NCI-H1092 (cell line): ENCODE data around the gene GBP6.
"Not testable (repeated sequence)": the region's sequence is repeated elsewhere in the genome, so short reads cannot be mapped to it uniquely, and the experiment has no call there.

Experiments used
- DNase-seq: peaks from one replicate; lab custom pipeline; 2025; lab: John Stamatoyannopoulos, UW

Gene GBP6

DNA sequence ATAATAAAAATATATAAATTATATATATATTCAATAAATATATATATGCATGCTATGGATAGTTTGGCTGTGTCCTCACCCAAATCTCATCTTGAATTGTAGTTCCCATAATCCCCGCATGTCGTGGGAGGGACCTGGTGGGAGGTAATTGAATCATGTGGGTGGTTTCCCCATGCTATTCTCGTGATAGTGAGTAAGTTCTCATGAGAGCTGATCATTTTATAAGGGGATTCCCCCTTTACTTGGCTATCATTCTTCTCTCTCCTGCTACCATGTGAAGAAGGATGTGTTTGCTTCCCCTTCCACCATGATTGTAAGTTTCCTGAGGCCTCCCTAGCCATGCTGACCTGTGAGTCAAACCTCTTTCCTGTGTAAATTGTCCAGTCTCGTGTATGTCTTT, 10.0 kb downstream of the GBP6 start:
- not testable (repeated sequence) for DNase-seq

GRCh38 chr1:89378001-89378400, 14.1 kb downstream of the GBP6 start:
- no peak for DNase-seq

DNA sequence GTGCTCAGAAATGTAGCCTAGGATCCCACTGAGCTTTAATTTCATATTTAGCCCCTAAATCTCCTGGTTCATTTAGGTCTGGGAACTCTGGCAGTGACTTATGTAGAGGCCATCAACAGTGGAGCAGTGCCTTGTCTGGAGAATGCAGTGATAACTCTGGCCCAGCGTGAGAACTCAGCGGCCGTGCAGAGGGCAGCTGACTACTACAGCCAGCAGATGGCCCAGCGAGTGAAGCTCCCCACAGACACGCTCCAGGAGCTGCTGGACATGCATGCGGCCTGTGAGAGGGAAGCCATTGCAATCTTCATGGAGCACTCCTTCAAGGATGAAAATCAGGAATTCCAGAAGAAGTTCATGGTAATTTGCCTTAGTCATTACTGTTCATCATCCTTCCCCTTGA, 17.8 kb downstream of the GBP6 start:
- no peak for DNase-seq

DNA sequence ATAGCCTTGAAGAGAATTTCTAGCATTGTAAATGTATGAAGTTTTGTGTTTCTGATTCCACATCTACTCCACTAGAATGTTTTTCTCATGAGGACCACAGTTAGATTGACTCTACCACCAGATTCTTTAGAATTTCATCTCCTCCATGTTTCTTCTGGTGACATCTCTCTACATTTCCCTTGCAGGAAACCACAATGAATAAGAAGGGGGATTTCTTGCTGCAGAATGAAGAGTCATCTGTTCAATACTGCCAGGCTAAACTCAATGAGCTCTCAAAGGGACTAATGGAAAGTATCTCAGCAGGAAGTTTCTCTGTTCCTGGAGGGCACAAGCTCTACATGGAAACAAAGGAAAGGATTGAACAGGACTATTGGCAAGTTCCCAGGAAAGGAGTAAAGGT, 18.6 kb downstream of the GBP6 start:
- no peak for DNase-seq

GRCh38 chr1:89383185-89383584, 19.3 kb downstream of the GBP6 start:
- DNase-seq, result no peak

DNA sequence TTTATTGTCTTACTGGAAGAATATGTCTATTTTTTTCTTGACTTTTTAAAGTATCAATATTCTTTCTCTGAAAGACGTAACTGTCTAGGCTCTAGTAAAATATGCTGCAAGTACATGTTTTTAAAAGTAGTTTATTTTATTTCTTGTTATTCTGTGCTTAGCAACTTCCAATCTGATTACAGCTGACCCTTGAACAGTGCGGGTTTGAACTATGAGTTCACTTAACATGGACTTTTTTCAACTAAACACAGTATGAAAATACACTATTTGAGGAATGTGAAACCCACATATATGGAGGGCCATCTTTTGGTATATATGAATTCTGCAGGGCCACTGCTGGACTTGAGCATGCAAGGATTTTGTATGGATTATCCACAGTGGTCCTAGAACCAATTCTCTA, 26.8 kb downstream of the GBP6 start:
- DNase-seq, result no peak

DNA sequence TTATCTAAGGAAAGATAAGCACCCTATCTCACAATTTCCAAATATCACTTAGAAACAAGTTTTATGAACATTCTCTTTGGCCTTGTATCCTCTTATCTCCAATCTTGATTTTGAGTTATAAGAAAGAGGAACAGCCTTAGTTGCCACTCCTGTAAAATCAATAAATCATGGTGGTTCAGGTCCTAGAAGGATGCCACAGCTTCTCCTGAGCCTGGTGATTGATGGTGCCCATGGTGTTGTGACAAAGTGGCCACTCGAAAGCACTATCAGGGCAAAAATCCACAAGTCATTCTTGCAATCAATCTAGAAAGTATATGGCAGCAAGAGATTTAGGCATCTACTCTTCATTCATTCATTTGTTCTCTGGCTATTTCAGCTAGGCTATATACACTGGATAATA, 27.8 kb downstream of the GBP6 start:
- DNase-seq, result no peak

DNA sequence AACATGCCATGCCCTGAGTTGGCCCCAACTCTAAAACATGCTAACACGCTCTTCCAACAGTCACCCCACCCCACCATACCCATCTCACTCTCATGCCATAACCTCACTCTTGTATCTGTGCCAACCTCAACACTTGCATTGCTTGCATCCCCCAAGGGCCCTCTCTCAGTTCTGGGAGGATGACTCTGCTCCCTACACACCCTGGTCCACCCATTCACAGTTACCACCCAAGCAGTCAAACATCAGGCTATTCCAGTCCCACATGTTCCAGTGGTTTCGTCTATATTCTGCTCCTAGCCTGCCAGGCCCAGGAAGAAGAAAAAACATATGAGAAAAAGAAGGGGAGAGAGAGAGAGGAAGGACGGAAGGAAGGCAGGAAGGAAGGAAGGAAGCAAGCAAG, 31.0 kb downstream of the GBP6 start:
- DNase-seq, result no peak

DNA sequence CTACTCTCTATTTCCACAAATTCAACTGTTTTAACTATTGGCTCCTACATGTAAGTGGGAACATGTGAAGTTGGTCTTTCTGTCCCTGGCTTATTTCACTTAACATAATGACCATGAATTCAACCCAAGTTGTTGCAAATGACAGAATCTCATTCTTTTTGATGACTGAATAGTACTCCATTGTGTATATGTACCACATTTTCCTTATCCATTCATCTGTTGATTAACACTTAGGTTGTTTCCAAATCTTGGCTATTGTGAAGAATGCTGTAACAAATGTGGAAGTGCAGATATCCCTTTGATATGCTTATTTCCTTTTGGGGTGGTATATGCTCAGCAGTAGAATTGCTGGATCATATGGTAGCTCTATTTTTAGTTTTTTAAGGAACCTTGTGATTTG, 33.0 kb downstream of the GBP6 start:
- no peak for DNase-seq

DNA sequence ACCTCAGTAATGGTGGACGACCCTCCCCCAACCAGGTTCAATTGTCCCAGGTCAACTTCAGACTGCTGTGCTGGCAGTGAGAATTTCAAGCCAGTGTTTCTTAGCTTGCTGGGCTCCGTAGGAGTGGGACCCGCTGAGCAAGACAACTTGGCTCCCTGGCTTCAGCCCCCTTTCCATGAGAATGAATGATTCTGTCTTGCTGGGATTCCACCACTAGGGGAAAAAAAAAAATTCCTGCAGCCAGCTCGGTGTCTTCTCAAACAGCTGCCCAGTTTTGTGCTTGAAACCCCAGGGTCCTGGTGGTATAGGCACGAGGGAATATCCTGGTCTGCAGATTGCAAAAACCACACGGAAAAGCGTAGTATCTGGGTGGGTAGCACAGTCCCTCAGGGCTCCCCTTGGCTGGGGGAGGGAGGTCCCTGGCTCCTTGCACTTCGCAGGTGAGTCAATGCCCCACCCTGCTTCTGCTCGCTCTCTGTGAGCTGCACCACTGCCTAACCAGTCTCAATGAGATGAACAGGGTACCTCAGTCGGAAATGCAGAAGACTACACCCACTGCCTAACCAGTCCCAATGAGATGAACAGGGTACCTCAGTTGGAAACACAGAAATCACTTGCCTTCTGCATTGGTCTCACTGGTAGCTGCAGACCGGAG, 41.5 kb downstream of the GBP6 start:
- DNase-seq, result no peak

- DNase-seq, result no peak
Measured at GRCh38 chr1:89407360-89407759, 43.5 kb downstream of the GBP6 start.

DNA sequence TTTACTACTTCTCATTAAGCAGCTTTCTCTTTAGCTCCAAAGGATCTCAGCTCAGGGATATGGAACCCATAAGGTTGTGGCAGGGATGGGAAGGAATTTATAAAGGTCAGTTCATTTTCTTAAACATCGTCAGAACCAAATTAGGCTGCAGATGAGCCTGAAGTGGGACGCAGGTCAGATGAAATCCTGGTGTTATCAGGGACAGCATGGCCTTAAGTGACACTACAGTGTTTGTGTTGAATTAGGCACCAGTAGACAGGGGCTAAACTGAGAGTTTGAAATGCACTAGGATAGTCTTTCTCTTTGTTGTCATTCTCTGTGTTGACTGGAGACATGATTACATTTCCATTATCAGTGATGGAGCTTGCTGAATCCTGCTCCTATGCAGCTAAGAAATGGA, 43.9 kb downstream of the GBP6 start:
- DNase-seq, result not testable (repeated sequence)

DNA sequence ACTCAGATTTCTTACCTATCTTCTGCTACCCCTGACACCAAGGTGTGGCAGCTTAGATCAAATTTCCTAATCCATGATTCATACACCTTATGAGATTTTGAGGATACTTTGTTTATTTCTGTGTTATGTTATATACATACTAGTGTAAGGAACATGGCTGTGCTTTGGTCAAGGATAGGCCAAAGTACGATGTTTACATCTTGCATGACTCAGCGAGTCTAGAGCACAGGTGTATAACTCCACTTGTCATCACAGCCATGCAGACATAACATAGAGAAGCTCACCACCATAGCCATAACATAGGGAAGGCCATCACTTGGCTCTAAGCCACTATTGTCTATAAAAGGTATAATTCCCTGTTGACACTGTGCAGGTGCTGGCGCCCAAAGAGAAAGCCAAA, 61.2 kb downstream of the GBP6 start:
- no peak for DNase-seq

DNA sequence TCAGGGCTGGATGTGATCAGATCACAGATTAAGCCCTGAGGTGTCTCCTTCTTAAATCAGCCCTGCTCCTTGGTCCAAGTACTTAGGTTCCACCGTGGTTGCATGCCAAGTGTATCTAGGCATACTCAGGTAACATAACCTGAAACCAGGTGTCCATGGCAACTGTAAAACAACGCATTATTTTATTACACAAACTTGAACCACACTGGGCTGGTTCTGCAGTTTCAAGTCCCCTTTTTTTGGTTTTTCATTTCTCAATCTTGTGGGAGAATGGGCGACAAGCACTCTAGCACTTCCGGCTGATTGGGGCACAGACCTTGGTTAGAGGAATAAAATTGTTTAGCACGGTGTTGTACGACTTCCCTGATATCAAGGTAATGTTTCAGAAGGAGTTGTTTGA, 65.2 kb downstream of the GBP6 start:
- no peak for DNase-seq

- not testable (repeated sequence) for DNase-seq
Measured at GRCh38 chr1:89429681-89430080, 65.8 kb downstream of the GBP6 start.

- no peak for DNase-seq
Measured at GRCh38 chr1:89433421-89433820, 69.6 kb downstream of the GBP6 start.

GRCh38 chr1:89434058-89434780, 70.4 kb downstream of the GBP6 start:
- DNase-seq, result not testable (repeated sequence)
